WI38 (cell line): ENCODE results near the gene FKBP1C.

Experiments
- H3K4me3 ChIP-seq: 2 replicates; pipeline ENCODE4 v1.5.1; 2011; ENCODE audit warnings: low read depth, mild to moderate bottlenecking, control low read depth, low read length
- CTCF ChIP-seq: IDR thresholded peaks from 2 replicates; pipeline ENCODE4 v1.5.1; 2012; ENCODE audit warnings: low read depth, mild to moderate bottlenecking, control low read depth, low read length

Gene FKBP1C

DNA sequence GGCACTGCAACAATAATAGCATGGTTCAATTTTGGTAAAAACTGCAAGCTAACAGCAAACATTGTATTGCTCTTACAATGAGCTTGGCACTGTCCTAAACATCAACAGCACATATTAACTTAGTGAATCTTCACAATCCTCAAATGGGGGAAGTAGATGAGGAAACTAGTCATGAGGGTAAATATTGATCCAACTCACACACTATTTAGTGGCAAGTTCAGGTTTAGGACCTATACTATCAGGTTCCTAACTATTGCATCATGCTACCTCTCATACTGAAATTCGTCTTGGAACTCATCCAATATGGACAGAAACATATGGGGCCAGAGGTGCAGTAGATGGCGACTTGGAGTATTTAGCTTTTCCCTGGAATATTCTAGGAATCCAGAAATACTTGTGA is 34.2 kb downstream of the FKBP1C start:
- no peak for TF ChIP-seq CTCF
- H3K4me3 ChIP-seq, result no peak overlapping the region

DNA sequence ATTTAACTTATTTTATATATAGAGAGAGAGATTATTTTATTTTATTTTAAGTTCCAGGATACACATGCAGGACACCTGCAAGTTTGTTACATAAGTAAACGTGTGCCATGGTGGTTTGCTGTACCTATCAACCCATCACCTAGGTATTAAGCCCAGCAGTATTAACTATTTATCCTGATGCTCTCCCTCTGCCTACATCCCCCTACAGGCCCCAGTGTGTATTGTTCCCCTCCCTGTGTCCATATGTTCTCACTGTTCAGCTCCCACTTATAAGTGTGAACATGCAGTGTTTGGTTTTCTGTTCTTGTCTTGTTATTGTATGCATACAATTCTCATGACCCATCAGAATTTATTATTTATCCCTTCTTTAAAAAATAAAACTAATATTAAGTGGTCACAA is 34.6 kb downstream of the FKBP1C start:
- no peak overlapping the region for H3K4me3 ChIP-seq
- no peak for TF ChIP-seq CTCF

DNA sequence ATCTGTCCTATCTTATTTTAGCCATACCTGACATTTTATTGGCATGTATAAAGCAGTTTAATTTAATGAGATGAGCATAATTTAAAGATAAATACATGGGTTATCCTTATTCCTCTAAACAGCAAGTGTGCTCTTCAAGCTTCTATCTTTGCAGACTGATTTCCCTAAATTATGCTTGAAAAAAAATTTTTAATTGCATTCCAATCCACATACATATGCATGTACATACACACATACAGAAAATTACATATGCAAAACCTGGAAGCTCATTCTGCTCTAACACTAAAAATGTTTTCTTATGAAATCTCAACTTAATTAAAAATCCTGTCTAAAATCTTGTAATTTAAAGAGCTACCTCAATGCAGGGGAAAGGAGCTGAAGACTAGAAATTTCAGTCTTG is 35.3 kb downstream of the FKBP1C start:
- no peak for TF ChIP-seq CTCF
- H3K4me3 ChIP-seq, result no peak overlapping the region

GRCh38 chr6:63249875-63250482 is 38.7 kb downstream of the FKBP1C start:
- H3K4me3 ChIP-seq, result no peak overlapping the region
- TF ChIP-seq CTCF, result no peak

DNA sequence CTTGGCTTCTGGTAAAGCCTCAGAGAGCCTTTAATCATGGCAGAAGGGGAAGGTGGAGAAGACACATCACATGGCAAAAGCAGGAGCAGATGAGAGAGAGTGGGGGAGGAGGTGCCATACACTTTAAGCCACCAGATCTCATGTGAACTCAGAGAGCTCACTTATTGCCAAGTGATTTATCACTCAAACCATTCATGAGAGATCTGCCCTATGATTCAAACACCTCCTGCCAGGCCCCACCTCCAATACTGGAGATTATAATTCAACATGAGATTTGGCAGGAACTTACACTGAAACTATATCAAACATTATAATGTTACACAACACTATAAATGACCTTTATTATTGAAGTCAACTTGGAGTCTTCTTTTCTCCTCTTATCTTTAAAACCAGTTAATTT is 47.9 kb downstream of the FKBP1C start:
- no peak for TF ChIP-seq CTCF

DNA sequence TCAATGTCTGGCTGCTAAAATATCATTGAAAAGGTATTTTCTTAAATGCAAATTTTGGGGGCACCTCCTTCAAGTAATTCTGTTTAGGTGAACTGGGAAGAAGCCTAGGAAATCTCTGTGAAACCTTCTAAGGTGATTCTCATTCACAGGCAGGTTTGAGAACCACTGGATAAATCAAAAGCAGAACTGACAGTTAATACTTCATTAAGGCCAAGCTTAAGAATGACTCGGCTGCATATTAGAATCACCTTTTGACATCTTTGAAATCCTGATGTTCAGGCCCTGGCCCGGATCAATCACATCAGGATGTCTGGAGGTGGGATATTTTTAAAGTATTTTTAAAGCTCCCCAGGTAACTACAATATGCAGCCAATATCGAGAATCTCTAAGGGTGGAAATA is 50.6 kb downstream of the FKBP1C start:
- TF ChIP-seq CTCF, result no peak
- no peak overlapping the region for H3K4me3 ChIP-seq

More for the DNA sequence above, 47.9 kb downstream of the FKBP1C start:
- no peak overlapping the region for H3K4me3 ChIP-seq
